GDM1 (cell line): ENCODE measurements around the gene TRIM71.
"Not testable (repeated sequence)": the region's sequence is repeated elsewhere in the genome, so short reads cannot be mapped to it uniquely, and the experiment has no call there.

Source experiments
- DNase-seq: peaks from one replicate; lab custom pipeline; 2025; lab: John Stamatoyannopoulos, UW

Gene TRIM71

GRCh38 chr3:32891365-32891764 lies 73.6 kb downstream of the TRIM71 start:
- no peak for DNase-seq

DNA sequence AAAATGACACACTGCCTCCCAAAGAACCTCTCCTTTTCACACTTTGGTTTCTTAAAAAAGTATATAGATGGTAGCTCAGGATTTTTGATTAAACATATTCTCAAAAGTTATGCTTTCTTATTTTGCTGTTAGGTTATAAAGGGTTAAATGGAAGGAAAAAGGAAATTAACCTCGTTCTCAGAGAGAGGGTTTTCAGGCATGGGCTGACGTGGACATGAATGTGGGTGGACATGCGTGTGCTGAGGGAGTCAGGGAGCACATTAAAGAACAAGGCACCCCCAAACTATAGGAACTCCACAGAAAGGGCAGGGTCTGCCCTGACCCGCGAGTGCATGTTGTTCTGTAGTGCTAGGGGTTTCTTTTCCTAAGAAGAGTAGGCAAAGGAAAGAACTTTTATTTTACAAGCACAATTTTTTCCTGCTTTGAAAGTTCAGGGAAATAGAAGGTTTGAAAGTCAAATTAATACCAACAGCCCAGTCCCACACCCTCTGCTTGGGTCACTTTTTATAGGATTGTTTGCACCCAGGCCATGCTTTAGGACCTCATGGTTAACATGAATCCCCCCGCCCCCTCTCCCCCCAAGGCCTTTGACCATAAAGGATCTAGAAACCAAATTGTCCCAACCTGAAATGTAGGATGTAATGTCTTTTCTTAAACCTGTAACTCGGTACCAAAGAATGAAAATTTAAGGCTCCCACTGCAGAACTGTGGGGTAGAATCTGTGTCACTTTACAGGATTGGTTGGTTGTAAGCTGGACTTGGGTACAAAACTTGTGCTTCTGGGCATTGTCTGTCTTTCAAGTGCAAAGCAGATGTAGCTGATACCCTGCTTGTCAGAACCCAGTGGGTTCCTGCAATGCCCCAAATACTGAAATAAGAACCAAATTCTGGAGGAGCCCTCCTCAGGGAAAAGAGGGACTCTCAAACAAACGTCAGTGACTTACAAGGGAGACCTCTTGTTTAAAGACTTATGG lies 75.1 kb downstream of the TRIM71 start:
- DNase-seq: no peak

- no peak for DNase-seq
These were observed 77.2 kb downstream of the TRIM71 start for GRCh38 chr3:32894977-32895376.

- DNase-seq: no peak
These were observed 77.9 kb downstream of the TRIM71 start for GRCh38 chr3:32895701-32896100.

- no peak for DNase-seq
These were observed 78.3 kb downstream of the TRIM71 start for GRCh38 chr3:32896143-32896542.

DNA sequence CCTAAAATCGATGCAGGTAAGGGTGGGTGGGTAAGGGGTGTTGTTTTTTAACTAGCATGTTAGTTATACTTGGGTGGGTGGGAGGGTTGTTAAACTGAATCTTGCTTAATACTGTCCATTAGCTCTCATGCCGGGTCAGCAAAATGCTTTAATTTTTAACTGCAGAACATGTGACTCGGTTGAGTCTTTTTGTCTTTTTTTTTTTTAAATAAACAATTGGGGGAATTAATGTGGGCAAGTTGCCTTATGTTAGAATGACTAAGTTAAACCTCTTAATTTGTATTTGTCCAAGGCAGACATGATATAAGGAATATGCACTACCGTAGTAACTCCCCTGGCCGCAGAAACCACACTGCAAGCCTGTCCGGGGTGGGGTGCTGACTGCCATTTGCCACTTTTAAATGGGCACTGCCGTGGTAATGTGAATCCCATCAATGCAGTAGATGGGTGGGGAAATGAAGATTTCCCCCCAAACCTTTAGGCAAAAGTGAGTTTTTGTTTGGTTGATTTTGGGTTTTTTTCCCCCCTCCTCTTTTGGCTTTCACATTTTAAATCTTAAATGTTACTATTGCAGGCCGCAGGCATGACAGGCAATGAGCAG lies 79.3 kb downstream of the TRIM71 start:
- DNase-seq: no peak

DNA sequence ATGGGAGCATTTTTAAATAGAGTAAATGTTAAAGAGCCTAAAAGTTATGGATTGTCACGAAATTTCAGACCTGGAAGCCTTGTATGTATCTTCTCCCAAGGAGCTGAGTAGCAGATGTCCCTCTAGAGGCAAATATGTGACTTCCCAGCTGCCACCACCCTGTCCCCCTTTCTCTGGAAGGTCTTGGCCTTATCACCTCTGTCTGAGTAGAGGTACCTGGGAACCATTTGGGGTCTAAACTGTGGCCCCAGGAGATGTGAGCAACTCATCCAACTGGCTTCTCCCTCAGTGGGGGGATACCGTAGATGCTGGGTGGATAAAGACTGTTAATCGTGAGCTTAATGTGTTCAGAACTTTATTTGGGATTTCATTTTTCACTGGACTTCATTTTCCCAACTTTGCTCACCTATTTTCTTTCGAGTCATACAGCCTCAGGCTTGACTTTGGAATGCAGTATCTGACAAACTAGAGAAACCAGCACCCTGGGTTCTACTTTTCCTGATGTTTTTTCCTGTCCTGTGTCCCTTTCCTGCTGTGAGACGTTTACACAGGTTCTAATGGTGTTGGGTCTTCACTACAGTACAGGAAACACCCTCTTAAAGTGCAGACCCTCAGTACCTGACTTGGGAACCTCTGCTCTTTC lies 80.3 kb downstream of the TRIM71 start:
- DNase-seq: no peak

DNA sequence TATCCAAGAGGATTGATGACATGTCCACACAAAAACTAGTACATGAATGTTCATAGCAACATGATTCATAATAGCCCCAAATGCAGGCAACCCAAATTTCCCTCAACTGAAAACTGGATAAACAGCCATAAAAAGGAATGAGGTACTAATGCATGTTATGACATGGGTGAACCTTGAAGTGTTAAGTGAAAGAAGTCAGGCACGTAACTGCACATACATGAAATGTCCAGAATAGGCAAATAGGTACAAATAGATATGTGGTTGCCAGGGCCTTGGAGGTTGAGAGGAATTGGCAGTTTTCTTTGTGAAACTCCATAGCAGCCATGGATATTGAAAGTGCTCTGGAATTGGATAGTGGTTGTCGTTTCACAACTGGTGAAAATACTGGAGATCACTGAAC lies 81.5 kb downstream of the TRIM71 start:
- DNase-seq: no peak

- no peak for DNase-seq
These were observed 83.5 kb downstream of the TRIM71 start for GRCh38 chr3:32901005-32901932.

DNA sequence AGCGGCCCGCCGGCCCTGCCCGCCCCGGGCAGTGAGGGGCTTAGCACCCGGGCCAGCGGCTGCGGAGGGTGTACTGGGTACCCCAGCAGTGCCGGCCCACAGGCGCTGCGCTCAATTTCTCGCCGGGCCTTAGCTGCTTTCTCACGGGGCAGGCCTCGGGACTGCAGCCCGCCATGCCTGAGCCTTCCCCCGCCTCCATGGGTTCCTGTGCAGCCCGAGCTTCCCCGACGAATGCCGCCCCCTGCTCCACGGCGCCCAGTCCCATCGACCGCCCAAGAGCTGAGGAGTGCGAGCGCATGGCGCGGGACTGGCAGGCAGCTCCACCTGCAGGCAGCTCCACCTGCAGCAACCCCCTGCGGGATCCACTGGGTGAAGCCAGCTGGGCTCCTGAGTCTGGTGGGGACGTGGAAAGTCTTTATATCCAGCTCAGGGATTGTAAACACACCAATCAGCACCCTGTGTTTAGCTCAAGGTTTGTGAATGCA lies 85.1 kb downstream of the TRIM71 start:
- not testable (repeated sequence) for DNase-seq

GRCh38 chr3:32903953-32904352 lies 86.2 kb downstream of the TRIM71 start:
- DNase-seq: no peak

GRCh38 chr3:32909999-32910398 lies 92.2 kb downstream of the TRIM71 start:
- no peak for DNase-seq

- no peak for DNase-seq
These were observed 93.2 kb downstream of the TRIM71 start for GRCh38 chr3:32910954-32911353.

- DNase-seq: no peak
These were observed 94.2 kb downstream of the TRIM71 start for GRCh38 chr3:32912046-32912445.

DNA sequence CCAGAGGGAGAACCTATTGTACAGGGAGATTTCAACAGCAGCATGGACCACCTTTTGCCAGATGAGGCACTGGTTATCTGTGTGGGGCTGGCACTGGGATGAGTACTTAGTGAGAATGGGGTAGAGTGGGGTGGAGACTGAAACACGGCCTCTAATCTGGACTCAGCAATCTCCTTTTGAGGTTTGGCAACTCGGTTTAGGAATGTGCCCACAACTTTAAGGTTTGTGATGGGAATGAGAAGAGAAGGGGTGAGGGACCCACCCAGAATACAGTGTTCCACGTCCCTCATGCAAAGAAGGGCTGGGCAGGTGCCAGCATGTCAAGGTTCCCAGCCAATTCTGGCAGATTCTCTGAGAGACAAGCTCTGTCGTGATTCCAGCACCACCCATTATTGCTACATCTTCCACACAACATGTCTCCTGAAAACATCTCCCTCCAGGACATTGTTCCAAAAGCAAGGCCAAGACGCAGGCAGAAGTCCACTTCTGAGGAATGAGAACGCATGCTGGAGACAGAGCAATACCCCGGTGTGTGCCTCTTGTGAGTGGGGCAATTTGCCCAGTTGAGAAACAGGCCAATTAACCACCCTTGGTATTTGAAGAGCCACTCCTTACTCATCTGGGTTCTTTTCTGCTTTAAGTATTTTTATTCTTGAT lies 96.1 kb downstream of the TRIM71 start:
- DNase-seq: no peak

DNA sequence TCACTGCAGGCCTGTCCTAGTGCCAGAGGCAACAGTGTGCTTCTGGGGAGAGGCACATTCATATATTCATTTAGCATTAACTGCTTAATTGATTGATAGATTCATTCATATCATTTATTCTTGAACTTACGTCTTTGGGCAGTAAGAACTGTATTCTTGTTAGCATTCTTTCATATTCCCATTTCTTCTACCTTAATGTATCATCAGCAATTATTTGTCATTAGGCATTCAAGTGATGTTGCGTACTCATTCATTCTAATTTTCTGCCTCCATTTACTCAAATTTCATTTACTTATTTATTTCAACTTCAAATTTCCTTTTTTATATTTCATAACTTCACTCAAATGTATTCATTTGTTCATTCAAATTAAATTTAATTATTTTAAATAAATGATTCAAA lies 102.1 kb downstream of the TRIM71 start:
- DNase-seq: no peak

- no peak for DNase-seq
These were observed 104.3 kb downstream of the TRIM71 start for GRCh38 chr3:32922078-32922477.

GRCh38 chr3:32930161-32930560 lies 112.4 kb downstream of the TRIM71 start:
- no peak for DNase-seq

DNA sequence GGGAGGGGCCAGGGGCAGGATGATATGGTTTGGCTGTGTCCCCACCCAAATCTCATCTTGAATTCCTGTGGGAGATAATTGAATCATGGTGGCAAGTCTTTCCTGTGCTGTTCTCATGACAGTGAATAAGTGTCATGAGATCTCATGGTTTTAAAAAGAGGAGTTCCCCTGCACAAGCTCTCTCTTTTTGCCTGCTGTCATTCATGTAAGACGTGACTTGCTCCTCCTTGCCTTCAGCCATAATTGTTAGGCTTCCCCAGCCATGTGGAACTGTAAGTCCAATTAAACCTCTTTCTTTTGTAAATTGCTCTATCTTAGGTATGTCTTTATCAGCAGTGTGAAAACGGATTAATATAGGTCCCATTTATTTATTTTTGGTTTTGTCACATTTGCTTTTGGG lies 113.5 kb downstream of the TRIM71 start:
- DNase-seq: not testable (repeated sequence)

- peak; percentile 2 for DNase-seq
These were observed 116.4 kb downstream of the TRIM71 start for GRCh38 chr3:32934150-32934742.

DNA sequence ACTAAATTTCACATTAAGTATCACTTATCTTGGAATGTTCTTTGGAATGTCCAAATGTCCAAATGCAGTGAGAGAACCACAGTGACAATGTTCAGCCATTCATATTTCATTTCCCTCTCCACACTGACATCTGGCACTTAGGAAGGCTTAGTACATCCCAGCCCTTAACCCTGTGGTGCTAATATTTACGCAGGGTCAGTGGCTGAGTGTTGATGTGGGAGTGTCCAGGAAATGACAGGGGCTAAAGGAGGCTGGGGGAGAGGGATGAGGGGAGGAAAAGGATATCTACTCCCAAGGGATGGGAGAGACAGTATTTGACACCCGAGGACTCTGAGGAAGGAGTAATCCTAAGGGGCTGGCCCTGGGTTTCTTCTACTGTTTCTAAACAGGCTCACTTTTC lies 119.5 kb downstream of the TRIM71 start:
- no peak for DNase-seq
